ENCODE data around the gene SMIM30. TPM values are rescaled to one million over a fixed set of nuclear protein-coding genes. Genes with fewer than 3 reads are reported as not detected.

The SMIM30 gene
- polyA plus RNA-seq, 3 donors: 81.8 to 92.9 (median 82.5) TPM

DNA sequence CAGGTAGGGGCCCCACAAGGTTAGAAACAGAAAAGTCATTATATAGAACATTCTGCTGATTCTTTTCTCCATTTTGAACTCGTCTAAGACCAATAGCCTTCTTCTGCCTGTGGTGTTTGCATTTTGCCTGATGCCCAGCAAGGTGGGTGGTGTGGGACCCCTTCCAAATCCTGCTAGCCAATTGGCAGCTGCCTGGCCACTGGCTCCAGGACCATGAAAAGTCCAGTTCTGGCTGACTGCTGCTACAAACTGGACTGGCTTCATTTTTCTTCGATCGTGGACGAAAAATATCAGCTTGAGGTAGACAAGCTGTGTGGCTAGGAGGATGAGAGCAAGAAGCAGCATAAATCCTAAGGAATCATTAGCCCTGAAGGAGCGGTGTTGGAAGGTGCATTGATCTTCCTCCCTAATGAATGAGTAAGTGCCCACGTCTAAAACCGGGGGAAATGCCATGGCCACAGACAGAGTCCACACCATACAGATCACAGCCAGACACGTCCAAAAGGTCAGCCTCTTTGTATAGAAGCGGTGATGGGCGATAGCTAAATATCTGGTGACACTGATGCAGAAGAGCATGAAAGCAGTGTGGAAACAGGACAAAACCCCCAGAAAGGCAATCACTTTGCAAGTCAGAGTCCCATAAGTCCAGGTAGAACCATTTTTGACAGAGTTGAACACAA lies 34.4 kb downstream of the SMIM30 start:
- no peak for DNase-seq (ENCODE audit: extremely low read depth in 1 of 11, low read depth in 9 of 11, low spot score in 4 of 11)

DNA sequence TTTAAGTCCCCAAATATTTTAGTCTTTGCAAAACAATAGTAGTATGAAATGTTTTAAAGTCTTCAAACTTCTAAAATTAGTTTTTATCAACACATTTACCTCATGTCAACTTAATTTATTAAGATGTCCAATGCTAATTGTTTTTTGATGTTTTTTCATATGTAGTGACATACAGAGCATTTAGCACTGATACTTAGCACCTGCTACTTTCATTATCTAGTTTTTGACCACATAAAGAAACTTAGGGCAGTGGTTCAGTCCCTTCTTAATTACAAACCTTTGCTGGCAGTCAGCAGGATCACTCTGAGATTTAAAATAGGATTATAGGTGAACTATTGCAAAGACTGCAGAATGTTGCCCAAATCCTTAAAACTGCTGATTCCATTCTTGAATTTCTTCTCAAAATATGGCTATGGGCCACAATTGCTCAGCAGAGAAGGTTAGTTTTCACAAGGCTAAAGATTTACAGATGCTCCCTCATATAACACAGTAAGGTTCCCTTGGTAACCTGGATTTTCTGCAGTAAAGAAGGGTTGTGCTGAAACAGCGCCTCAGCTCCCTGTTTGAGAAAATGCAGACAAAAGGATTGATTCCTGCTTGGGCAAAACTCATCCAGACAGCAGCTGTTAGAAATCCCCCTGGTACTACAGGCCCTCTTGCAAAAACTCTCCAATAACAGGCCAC lies 35.1 kb downstream of the SMIM30 start:
- no peak for DNase-seq (ENCODE audit: extremely low read depth in 1 of 11, low read depth in 9 of 11, low spot score in 4 of 11)

DNA sequence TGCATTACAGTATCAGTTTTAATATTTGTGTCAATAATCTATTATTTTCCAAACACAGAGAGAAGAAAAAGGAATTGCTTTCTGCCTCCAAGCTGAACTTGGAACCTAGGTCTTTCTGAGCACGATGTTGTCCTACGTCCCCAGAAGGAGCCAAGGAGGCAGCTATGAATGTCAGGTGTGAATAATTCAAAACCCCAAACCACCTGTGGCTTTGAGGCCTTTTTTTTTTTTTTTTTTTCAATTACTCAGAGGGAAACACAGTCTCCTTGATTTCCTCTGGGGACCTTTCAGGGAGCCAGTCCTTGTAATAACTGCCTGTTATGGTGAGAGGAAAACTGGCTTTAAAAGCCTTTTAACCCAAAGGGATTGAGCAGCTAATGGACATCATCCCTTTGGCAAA lies 40.0 kb downstream of the SMIM30 start:
- no peak for DNase-seq (ENCODE audit: extremely low read depth in 1 of 11, low read depth in 9 of 11, low spot score in 4 of 11)

DNA sequence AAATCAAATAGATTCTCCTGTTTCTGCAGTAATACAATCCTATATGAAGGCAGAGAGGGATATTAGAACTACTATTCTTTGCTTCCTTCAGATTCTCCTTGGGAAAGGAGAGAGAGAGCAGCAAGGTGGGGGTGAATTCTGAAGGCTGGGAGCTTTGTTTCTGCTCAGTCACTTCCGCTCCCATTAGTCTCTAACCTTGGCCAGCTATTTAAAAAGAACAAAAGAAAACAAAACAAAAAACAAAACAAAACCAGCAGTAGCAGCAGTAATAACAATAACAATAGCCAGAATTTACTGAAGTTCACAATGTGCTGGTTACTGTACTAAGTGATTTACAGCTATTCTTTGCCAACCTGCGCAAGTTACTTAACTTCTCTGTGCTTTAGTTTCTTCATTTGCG lies 41.7 kb downstream of the SMIM30 start:
- no peak for DNase-seq (ENCODE audit: extremely low read depth in 1 of 11, low read depth in 9 of 11, low spot score in 4 of 11)

DNA sequence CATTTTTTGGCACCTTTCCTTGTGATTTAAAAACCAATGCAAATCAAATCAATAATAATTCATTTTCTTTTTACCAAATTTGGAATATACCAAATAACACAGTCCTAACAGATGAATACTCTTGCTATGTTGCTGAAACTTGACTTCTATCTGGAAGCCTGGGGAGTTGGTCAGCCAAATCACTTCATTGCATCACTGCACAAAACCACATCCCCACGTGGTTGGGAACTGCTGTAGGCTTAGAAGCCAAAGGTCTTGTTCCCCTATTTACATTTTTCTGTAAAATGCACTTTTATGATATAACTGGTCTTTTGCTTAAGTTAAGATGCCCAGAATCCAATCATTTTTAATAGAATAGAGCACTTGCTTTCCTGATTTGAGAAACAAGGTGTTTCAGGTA lies 46.9 kb downstream of the SMIM30 start:
- DNase-seq (ENCODE audit: extremely low read depth in 1 of 11, low read depth in 9 of 11, low spot score in 4 of 11): no peak

Other genes with a start within 250 kb of the SMIM30 start
- gene GPR85, start 31.7 kb downstream of the SMIM30 start, polyA plus RNA-seq (ENCODE audit: insufficient read length in 3 of 3): under 1 TPM; 0.70 to 0.88 (median 0.75) TPM